BLaER1 (cell line): ENCODE measurements around the gene HPX.

Experiments used
- H3K27ac ChIP-seq: shearing (Covaris generic); formaldehyde crosslinking; 2 replicates; pipeline ENCODE4 v1.8.1; 2022
- H3K27me3 ChIP-seq: shearing (Covaris generic); formaldehyde crosslinking; 2 replicates; pipeline ENCODE4 v1.8.1; 2022
- H3K36me3 ChIP-seq: shearing (Covaris generic); formaldehyde crosslinking; 2 replicates; pipeline ENCODE4 v1.8.1; 2022
- H3K4me1 ChIP-seq: shearing (Covaris generic); formaldehyde crosslinking; 2 replicates; pipeline ENCODE4 v1.8.1; 2022
- H3K4me2 ChIP-seq: shearing (Covaris generic); formaldehyde crosslinking; 2 replicates; pipeline ENCODE4 v1.8.1; 2022
- H3K4me3 ChIP-seq: shearing (Covaris generic); formaldehyde crosslinking; 2 replicates; pipeline ENCODE4 v1.8.1; 2022
- H3K9ac ChIP-seq: shearing (Covaris generic); formaldehyde crosslinking; 2 replicates; pipeline ENCODE4 v1.8.1; 2022
- H3K9me3 ChIP-seq: shearing (Covaris generic); formaldehyde crosslinking; 2 replicates; pipeline ENCODE4 v1.8.1; 2022
- H4K20me1 ChIP-seq: shearing (Covaris generic); formaldehyde crosslinking; 2 replicates; pipeline ENCODE4 v1.8.1; 2022
- Cebpa-rat ChIP-seq: shearing (Covaris generic); IDR thresholded peaks from 2 replicates; pipeline ENCODE4 v1.8.1; 2022

Gene HPX

GRCh38 chr11:6419009-6419631 lies 21.7 kb downstream of the HPX start, which contains the start of gene APBB1:
Gene APBB1, minus strand, starts transcription at chr11:6419094. Its CDS starts 7,747 bp downstream, at chr11:6411347.
- no peaks in the 10 kb centered on the region for H3K36me3 ChIP-seq
- no peaks in the 10 kb centered on the region for H3K9me3 ChIP-seq
- peaks cover 9% of the 10 kb centered on the region; the same call in 1 of the 2 replicates for H3K27me3 ChIP-seq
- peak within 1 kb of the TSS; percentile 92 for H3K4me2 ChIP-seq
- peak within 1 kb of the TSS; percentile 91 for H3K4me3 ChIP-seq
- H3K9ac ChIP-seq: peak within 1 kb of the TSS; percentile 86
- H3K4me1 ChIP-seq: peaks cover 19% of the 10 kb centered on the region
- peak within 1 kb of the TSS; percentile 83 for H3K27ac ChIP-seq
- H4K20me1 ChIP-seq: 0 out of 2 replicates have a peak, but pooled peaks cover 7% of the 10 kb centered on the region
- TF ChIP-seq Cebpa-rat: no peak

- H3K27me3 ChIP-seq: peaks cover 9% of the 10 kb centered on the region; the same call in 1 of the 2 replicates
- TF ChIP-seq Cebpa-rat: no peak
- H3K4me2 ChIP-seq: peak overlapping the region; percentile 92
- peak overlapping the region; percentile 91 for H3K4me3 ChIP-seq
- H3K27ac ChIP-seq: peak overlapping the region; percentile 83
- no peaks in the 10 kb centered on the region for H3K36me3 ChIP-seq
- no peaks in the 10 kb centered on the region for H3K9me3 ChIP-seq
- H4K20me1 ChIP-seq: 0 out of 2 replicates have a peak, but pooled peaks cover 7% of the 10 kb centered on the region
- peak overlapping the region; percentile 86 for H3K9ac ChIP-seq
- peaks cover 19% of the 10 kb centered on the region for H3K4me1 ChIP-seq
Measured at GRCh38 chr11:6418557-6419008, 22.2 kb downstream of the HPX start.

- peaks cover 9% of the 10 kb centered on the region; the same call in 1 of the 2 replicates for H3K27me3 ChIP-seq
- H3K4me3 ChIP-seq: peak overlapping the region; percentile 91
- H3K9ac ChIP-seq: peak overlapping the region; percentile 86; the same call in 1 of the 2 replicates
- peaks cover 19% of the 10 kb centered on the region for H3K4me1 ChIP-seq
- no peak for TF ChIP-seq Cebpa-rat
- H3K9me3 ChIP-seq: no peaks in the 10 kb centered on the region
- H3K36me3 ChIP-seq: no peaks in the 10 kb centered on the region
- peak overlapping the region; percentile 92 for H3K4me2 ChIP-seq
- H3K27ac ChIP-seq: no peak overlapping the region
- 0 out of 2 replicates have a peak, but pooled peaks cover 7% of the 10 kb centered on the region for H4K20me1 ChIP-seq
Measured at GRCh38 chr11:6417907-6418556, 22.8 kb downstream of the HPX start.

- Histone ChIP-seq H4K20me1 (peaks cover 16% of the 10 kb centered on the region; the same call in 1 of the 2 replicates), H3K4me3 (no peak overlapping the region), H3K4me2 (no peak overlapping the region), H3K4me1 (peaks cover 19% of the 10 kb centered on the region), H3K9me3 (no peaks in the 10 kb centered on the region), H3K27me3 (peaks cover 9% of the 10 kb centered on the region; the same call in 1 of the 2 replicates), H3K9ac (no peak overlapping the region), H3K36me3 (peaks cover 6% of the 10 kb centered on the region), H3K27ac (no peak overlapping the region)
- TF ChIP-seq Cebpa-rat: no peak
Measured at GRCh38 chr11:6415797-6416196, 25.0 kb downstream of the HPX start.

GRCh38 chr11:6414874-6415328 lies 25.9 kb downstream of the HPX start:
- Histone ChIP-seq H3K4me2 (peak overlapping the region; percentile 4; the same call in 1 of the 2 replicates), H3K27me3 (peaks cover 5% of the 10 kb centered on the region; the same call in 1 of the 2 replicates), H4K20me1 (peaks cover 17% of the 10 kb centered on the region; the same call in 1 of the 2 replicates), H3K4me3 (no peak overlapping the region), H3K27ac (no peak overlapping the region), H3K4me1 (peaks cover 16% of the 10 kb centered on the region), H3K9ac (no peak overlapping the region), H3K36me3 (peaks cover 15% of the 10 kb centered on the region), H3K9me3 (no peaks in the 10 kb centered on the region)
- TF ChIP-seq Cebpa-rat: no peak

- Histone ChIP-seq H3K27ac (no peak overlapping the region), H4K20me1 (peaks cover 17% of the 10 kb centered on the region; the same call in 1 of the 2 replicates), H3K4me2 (no peak overlapping the region), H3K4me1 (peaks cover 11% of the 10 kb centered on the region), H3K36me3 (peaks cover 19% of the 10 kb centered on the region), H3K9ac (no peak overlapping the region), H3K4me3 (no peak overlapping the region), H3K27me3 (no peaks in the 10 kb centered on the region; the same call in 1 of the 2 replicates), H3K9me3 (no peaks in the 10 kb centered on the region)
- TF ChIP-seq Cebpa-rat: no peak
Measured at GRCh38 chr11:6413791-6414201, 27.0 kb downstream of the HPX start.

GRCh38 chr11:6411594-6412031 lies 29.2 kb downstream of the HPX start:
- Histone ChIP-seq H3K27me3 (no peaks in the 10 kb centered on the region), H3K4me3 (no peak overlapping the region), H3K9me3 (no peaks in the 10 kb centered on the region), H3K4me2 (no peak overlapping the region), H3K9ac (no peak overlapping the region), H3K4me1 (peaks cover 6% of the 10 kb centered on the region; the same call in 1 of the 2 replicates), H3K36me3 (peaks cover 19% of the 10 kb centered on the region), H4K20me1 (peaks cover 23% of the 10 kb centered on the region; the same call in 1 of the 2 replicates), H3K27ac (no peak overlapping the region)
- TF ChIP-seq Cebpa-rat: no peak

- peaks cover 25% of the 10 kb centered on the region for H4K20me1 ChIP-seq
- no peak for TF ChIP-seq Cebpa-rat
- H3K36me3 ChIP-seq: peaks cover 19% of the 10 kb centered on the region
- H3K4me3 ChIP-seq: no peak overlapping the region
- H3K27me3 ChIP-seq: no peaks in the 10 kb centered on the region
- peaks cover 6% of the 10 kb centered on the region; the same call in 1 of the 2 replicates for H3K4me1 ChIP-seq
- H3K9me3 ChIP-seq: no peaks in the 10 kb centered on the region
- no peak overlapping the region for H3K27ac ChIP-seq
- H3K4me2 ChIP-seq: no peak overlapping the region
- H3K9ac ChIP-seq: no peak overlapping the region
Measured at GRCh38 chr11:6410695-6411430, 29.9 kb downstream of the HPX start.

- Histone ChIP-seq H3K27me3 (no peaks in the 10 kb centered on the region), H4K20me1 (peaks cover 53% of the 10 kb centered on the region), H3K36me3 (peaks cover 20% of the 10 kb centered on the region), H3K9me3 (no peaks in the 10 kb centered on the region), H3K4me1 (peaks cover 42% of the 10 kb centered on the region), H3K4me3 (no peak overlapping the region), H3K4me2 (no peak overlapping the region), H3K9ac (no peak overlapping the region), H3K27ac (no peak overlapping the region)
- TF ChIP-seq Cebpa-rat: no peak
Measured at GRCh38 chr11:6406370-6406769, 34.4 kb downstream of the HPX start.
